Lung (tissue), 12 donors: ENCODE measurements around the gene PIP5K1B. TPM values are rescaled to one million over a fixed set of nuclear protein-coding genes. Genes with fewer than 3 reads are reported as not detected.

Experiments used
- ATAC-seq: fragments of 200-7000 bp; cut with Tn5 transposase; one replicate; pipeline ENCODE4 v1.9.1; 2020; ENCODE audit warnings: moderate number of reproducible peaks; ENCODE audit not compliant: insufficient read depth, low FRiP score
- DNase-seq, 3 donors: peaks; one replicate each; pipeline ENCODE4 v3.0.0-alpha.2; 2013 to 2017
- H3K27ac ChIP-seq, 2 donors: one replicate each; pipeline ENCODE4 v1.5.1; 2013; ENCODE audit warnings: mild to moderate bottlenecking in 2 of 2, moderate library complexity in 2 of 2, control low read depth in 1 of 2, inconsistent platforms in 1 of 2, low read depth in 1 of 2, low read length in 1 of 2
- H3K27me3 ChIP-seq, 3 donors: one replicate each; pipeline ENCODE4 v1.5.1; 2013; ENCODE audit warnings: low read length in 2 of 3; ENCODE audit not compliant: control insufficient read depth in 3 of 3, insufficient read depth in 3 of 3
- H3K36me3 ChIP-seq, 4 donors: one replicate each; pipeline ENCODE4 v1.5.1; 2013; ENCODE audit warnings: low read length in 4 of 4, mild to moderate bottlenecking in 1 of 4, moderate library complexity in 1 of 4; ENCODE audit not compliant: control insufficient read depth in 4 of 4, insufficient read depth in 4 of 4
- H3K4me1 ChIP-seq, 5 donors: one replicate each; pipeline ENCODE4 v1.5.1; 2013; ENCODE audit warnings: low read length in 5 of 5, mild to moderate bottlenecking in 2 of 5, moderate library complexity in 1 of 5; ENCODE audit not compliant: control insufficient read depth in 5 of 5, insufficient read depth in 5 of 5
- H3K4me3 ChIP-seq: one replicate; pipeline ENCODE4 v1.5.1; 2013; ENCODE audit warnings: mild to moderate bottlenecking, control low read depth, moderate library complexity
- H3K9ac ChIP-seq, 2 donors: one replicate each; pipeline ENCODE4 v1.5.1; 2013; ENCODE audit warnings: low read length in 2 of 2, control low read depth in 1 of 2; ENCODE audit not compliant: insufficient read depth in 1 of 2
- H3K9me3 ChIP-seq, 4 donors: one replicate each; pipeline ENCODE4 v1.5.1; 2013; ENCODE audit warnings: low read length in 3 of 4, mild to moderate bottlenecking in 1 of 4, moderate library complexity in 1 of 4; ENCODE audit not compliant: control insufficient read depth in 4 of 4, insufficient read depth in 3 of 4
- CTCF ChIP-seq: IDR thresholded peaks from 2 replicates; pipeline ENCODE4 v1.5.1; 2012; ENCODE audit warnings: mild to moderate bottlenecking; ENCODE audit errors: control extremely low read depth, extremely low read depth
- WGBS, 2 donors: extraction: QIAGEN DNeasy Blood & Tissue Kit; methylation state at CpG; one replicate each; pipeline ENCODE4 v1.1.7; 2013; 5-methylcytosine and 5-hydroxymethylcytosine counted together
- polyA plus RNA-seq, 2 donors: library from polyadenylated mRNA; stranded (reverse); fragments of 200-250 nt; gene quantifications; one replicate each; pipeline ENCODE4 v1.2.1, GENCODE V29; 2013
- total RNA-seq, 2 donors: library from RNA; depleted of rRNA in 1 of 2; stranded (reverse); fragments of >200 nt in 1 of 2; gene quantifications; one replicate each; pipeline ENCODE4 v1.2.1, GENCODE V29; 2014 to 2021
- donor health status: control.
- donor health status: control.
- donor health status: Bipolar disorder and iron deficiency.
- donor health status: healthy.
- donor health status: DM: yes; HTN: yes; CAD: no.

Gene PIP5K1B
- total and polyA plus RNA-seq, 4 donors: 6.6 to 28.2 (median 15.6) TPM

DNA sequence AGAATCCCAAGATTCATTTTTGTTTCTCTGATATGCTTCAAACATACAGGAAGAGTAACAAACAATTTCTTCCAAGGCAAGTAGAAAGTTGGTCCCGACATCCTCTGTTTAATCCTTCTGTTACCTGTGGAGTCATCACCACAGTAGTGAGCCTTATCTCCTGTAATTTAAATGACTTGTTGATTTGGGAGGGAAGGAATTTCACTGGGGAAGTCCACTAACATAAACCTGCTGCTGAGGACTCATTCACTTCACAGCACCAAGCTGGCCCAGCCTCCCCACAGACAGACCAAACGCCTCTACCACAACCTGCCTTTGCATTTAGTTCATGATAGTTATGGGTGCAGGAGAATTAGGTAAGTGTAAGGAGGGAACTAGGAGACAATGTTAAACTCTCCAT, 245.6 kb downstream of the PIP5K1B start:
- H3K4me1 ChIP-seq: peaks cover 0 to 7% (median 0%) of the 10 kb centered on the region in 5 donors
- 85 to 93% methylated on average over 2 of the region's 2 CpGs for WGBS, 2 donors
- peaks cover 0 to 2% (median 0%) of the 10 kb centered on the region in 4 donors for H3K36me3 ChIP-seq
- H3K9ac ChIP-seq: no peak overlapping the region
- no peak for DNase-seq
- ATAC-seq: no peak
- no peaks in the 10 kb centered on the region for H3K9me3 ChIP-seq
- no peak overlapping the region for H3K27ac ChIP-seq
- H3K27me3 ChIP-seq: no peaks in the 10 kb centered on the region
- TF ChIP-seq CTCF: no peak
- no peak overlapping the region for H3K4me3 ChIP-seq

DNA sequence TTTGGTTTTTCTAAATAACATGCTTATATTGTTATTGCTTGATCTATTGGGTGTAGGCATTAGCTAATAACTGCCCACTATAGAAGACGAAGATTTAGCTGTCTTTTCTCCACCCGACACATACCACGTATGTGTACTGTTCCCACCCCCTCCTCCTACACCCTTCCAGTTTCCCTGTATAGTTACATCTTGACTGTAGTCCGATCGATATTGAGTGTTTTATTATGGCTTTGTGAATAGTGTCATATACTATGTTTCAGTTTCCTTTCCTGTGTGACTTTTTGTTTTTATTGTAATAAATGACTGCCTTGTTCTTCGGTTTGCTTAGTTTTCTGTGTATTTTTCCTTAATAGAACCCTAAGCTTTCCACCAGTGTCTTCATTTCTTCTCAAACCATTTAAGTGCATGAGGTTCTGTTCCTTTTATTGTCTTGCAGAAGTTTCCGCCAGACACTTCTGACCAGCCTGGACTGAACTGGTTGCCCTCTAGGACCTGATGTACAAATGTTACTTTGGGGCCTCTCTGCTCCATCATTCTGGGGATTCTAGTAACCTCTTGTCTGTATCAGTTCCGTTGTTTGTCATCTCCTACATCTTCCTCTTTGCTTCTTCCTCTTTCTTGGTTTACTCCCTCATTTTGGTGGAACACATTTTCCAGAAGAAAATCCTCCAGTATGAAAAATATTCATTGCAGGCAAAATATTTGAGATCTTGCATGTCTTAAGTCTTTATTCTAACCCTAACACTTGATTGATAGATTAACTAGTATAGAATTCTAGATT, 247.0 kb downstream of the PIP5K1B start:
- Histone ChIP-seq H3K4me1 (peaks cover 0 to 7% (median 0%) of the 10 kb centered on the region in 5 donors), H3K9me3 (no peaks in the 10 kb centered on the region), H3K27ac (no peak overlapping the region), H3K4me3 (no peak overlapping the region), H3K9ac (no peak overlapping the region), H3K36me3 (peaks cover 0 to 2% (median 0%) of the 10 kb centered on the region in 4 donors), H3K27me3 (no peaks in the 10 kb centered on the region)
- 70 to 86% methylated on average over 8 of the region's 8 CpGs for whole genome bisulfite sequencing, 2 donors
- no peak for TF ChIP-seq CTCF
- ATAC-seq: no peak
- no peak for DNase-seq

DNA sequence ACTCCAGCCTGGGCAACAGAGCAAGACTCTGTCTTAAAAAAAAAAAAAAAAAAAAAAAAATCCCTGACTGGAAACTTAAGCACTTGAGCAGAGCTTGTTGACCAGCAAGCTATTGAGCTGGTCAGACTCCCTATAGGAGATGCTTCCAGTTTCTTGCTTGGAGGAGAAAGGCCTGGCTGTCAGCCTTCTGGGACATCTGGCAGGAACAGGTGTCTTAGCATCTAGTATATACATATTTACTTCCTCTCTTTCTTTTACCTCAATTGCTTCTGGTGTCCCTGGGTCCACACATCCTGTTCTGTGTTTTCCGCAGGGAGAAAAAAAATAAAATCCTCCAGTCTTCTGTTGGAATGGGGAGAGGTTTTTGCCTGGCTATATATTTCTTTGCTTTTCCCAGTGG, 248.7 kb downstream of the PIP5K1B start:
- Histone ChIP-seq H3K4me3 (no peak overlapping the region), H3K9me3 (no peaks in the 10 kb centered on the region), H3K36me3 (peaks cover 0 to 3% (median 0%) of the 10 kb centered on the region in 4 donors), H3K27me3 (no peaks in the 10 kb centered on the region), H3K27ac (no peak overlapping the region), H3K4me1 (peaks cover 0 to 7% (median 0%) of the 10 kb centered on the region in 5 donors), H3K9ac (no peak overlapping the region)
- no peak for TF ChIP-seq CTCF
- 75 to 76% methylated on average over 1 of the region's 1 CpG for WGBS, 2 donors
- DNase-seq: no peak
- no peak for ATAC-seq

DNA sequence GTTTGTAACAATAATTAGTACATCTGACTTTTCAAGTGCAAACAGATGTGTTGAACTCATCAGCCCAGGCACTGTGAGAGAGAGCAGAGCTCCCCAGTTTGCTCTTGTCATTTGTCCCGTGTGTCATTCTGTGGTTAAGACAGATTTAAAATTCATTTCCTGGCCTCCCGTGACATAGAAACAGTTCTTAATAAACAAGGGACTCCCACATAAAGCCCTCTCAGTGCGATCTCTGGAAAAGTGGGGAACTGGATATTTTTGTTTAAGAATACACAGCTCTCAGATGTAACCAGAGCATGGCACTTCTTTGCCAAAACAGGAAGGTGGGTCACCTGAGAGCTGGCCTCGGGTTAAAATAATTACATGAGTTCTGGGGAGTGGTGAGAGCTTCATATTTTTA, 250.3 kb downstream of the PIP5K1B start:
- no peak overlapping the region for H3K27ac ChIP-seq
- ATAC-seq: no peak
- no peaks in the 10 kb centered on the region for H3K27me3 ChIP-seq
- DNase-seq: no peak
- peaks cover 0 to 3% (median 0%) of the 10 kb centered on the region in 4 donors for H3K36me3 ChIP-seq
- peaks cover 0 to 5% (median 0%) of the 10 kb centered on the region in 5 donors for H3K4me1 ChIP-seq
- no peak overlapping the region for H3K9ac ChIP-seq
- TF ChIP-seq CTCF: no peak
- WGBS, 2 donors: 26 to 40% methylated on average over 4 of the region's 4 CpGs
- H3K9me3 ChIP-seq: no peaks in the 10 kb centered on the region
- no peak overlapping the region for H3K4me3 ChIP-seq
